ENCODE measurements around the gene GPER1. TPM values are rescaled to one million over a fixed set of nuclear protein-coding genes. Genes with fewer than 3 reads are reported as not detected.
"Not testable (repeated sequence)": the region's sequence is repeated elsewhere in the genome, so short reads cannot be mapped to it uniquely, and the experiment has no call there.

Gene GPER1
- total RNA-seq, 1 experiment from 2014 or later = 4.9 TPM

DNA sequence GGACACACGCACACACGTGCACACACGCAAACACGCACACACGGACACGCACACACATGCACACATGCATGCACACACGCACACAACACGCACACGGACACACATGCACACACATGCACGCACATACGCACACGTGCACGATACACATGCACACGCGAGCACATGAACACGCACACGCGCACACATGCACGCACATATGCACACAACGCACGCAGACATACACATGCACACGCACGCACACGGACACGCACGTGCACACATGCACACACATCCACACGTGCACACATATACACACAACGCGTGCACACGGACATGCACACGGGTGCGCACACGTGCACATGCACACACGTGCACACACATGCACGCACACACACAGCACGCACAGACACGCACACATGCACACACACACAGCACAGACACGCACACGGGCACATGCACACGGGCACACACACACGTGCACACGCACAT, 17.3 kb upstream of the GPER1 start:
- POLR2A ChIA-PET (ENCODE audit: unreplicated experiment) = no interaction called here

DNA sequence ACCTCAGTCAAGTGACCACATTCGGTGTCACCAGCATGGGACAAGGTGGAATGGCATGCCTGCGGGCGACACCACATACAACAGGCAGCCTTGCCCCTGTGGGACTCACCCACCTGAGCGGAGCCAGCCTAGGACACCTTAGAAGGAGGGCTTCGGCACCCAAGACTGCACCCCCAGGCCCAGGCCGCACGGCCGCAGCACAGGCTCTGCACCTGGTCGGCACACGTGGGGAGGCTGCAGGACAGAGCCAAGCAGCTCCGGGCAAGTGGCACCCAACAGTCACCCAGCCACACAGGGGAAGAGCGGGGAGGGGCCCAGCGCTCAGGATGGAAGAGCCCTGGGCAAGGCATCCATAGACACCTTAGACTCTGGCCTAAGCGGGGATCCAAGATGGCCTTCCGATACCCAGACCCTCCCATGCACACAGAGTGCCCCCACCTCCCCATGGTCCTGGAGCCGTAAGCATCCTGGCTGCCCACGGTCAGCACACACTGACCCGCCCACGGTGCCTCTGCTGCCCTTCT, 16.1 kb upstream of the GPER1 start:
- H3K36me3 ChIP-seq (ENCODE audit: low read depth, low read length) = no peaks in the 10 kb centered on the region
- no TSS peak for BruUV-seq (replicated peaks)
- H3K4me1 ChIP-seq (ENCODE audit: insufficient read depth, low read length) = no peaks in the 10 kb centered on the region
- H3K79me2 ChIP-seq (ENCODE audit: low read length) = no peaks in the 10 kb centered on the region
- intact Hi-C loops (cut with micrococcal nuclease) = no loop called here
- H3K27me3 ChIP-seq (ENCODE audit: low read length) = no peaks in the 10 kb centered on the region
- H3K9me2 ChIP-seq (replicated peaks; ENCODE audit: low read length) = no peaks in the 10 kb centered on the region
- H2AFZ ChIP-seq (ENCODE audit: low read length) = no peak overlapping the region
- H3K4me3 ChIP-seq (ENCODE audit: low read length) = no peak overlapping the region
- no peak for ATAC-seq
- no peak overlapping the region for H3K9ac ChIP-seq (ENCODE audit: low read length)
- no peak overlapping the region for H3K27ac ChIP-seq (ENCODE audit: low read length)
- no peak overlapping the region for H3K4me2 ChIP-seq (ENCODE audit: low read length)
- TF ChIP-seq, protein P1, sequence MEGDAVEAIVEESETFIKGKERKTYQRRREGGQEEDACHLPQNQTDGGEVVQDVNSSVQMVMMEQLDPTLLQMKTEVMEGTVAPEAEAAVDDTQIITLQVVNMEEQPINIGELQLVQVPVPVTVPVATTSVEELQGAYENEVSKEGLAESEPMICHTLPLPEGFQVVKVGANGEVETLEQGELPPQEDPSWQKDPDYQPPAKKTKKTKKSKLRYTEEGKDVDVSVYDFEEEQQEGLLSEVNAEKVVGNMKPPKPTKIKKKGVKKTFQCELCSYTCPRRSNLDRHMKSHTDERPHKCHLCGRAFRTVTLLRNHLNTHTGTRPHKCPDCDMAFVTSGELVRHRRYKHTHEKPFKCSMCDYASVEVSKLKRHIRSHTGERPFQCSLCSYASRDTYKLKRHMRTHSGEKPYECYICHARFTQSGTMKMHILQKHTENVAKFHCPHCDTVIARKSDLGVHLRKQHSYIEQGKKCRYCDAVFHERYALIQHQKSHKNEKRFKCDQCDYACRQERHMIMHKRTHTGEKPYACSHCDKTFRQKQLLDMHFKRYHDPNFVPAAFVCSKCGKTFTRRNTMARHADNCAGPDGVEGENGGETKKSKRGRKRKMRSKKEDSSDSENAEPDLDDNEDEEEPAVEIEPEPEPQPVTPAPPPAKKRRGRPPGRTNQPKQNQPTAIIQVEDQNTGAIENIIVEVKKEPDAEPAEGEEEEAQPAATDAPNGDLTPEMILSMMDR (conservative IDR thresholded peaks at IDR 0.05; ENCODE audit: low read depth, low read length) = no peak
- no peak for TF ChIP-seq EZH2 (IDR thresholded peaks at IDR 0.05; ENCODE audit: low read length, unreplicated experiment)
- no peak for TF ChIP-seq EZH2phosphoT487 (IDR thresholded peaks at IDR 0.05; ENCODE audit: borderline replicate concordance, low read length)
- no peak for DNase-seq
- ChIA-PET CTCF (no interaction called here), POLR2A (ENCODE audit: unreplicated experiment) (no interaction called here)
- H3F3A ChIP-seq (ENCODE audit: low read length, unreplicated experiment) = peaks cover 3% of the 10 kb centered on the region
- no peaks in the 10 kb centered on the region for H4K20me1 ChIP-seq (ENCODE audit: low read length)
- no peaks in the 10 kb centered on the region for H3K9me3 ChIP-seq (ENCODE audit: low read length)

More for the DNA sequence above, 17.3 kb upstream of the GPER1 start:
- no peaks in the 10 kb centered on the region for H3K36me3 ChIP-seq (ENCODE audit: low read depth, low read length)
- BruUV-seq (replicated peaks) = no TSS peak
- no peak overlapping the region for H3K4me3 ChIP-seq (ENCODE audit: low read length)
- no peak overlapping the region for H3K4me2 ChIP-seq (ENCODE audit: low read length)
- no peaks in the 10 kb centered on the region for H3K79me2 ChIP-seq (ENCODE audit: low read length)
- H4K20me1 ChIP-seq (ENCODE audit: low read length) = no peaks in the 10 kb centered on the region
- ATAC-seq = no peak
- CTCF ChIA-PET = no interaction called here
- no peaks in the 10 kb centered on the region for H3K27me3 ChIP-seq (ENCODE audit: low read length)
- H3K9me3 ChIP-seq (ENCODE audit: low read length) = no peaks in the 10 kb centered on the region
- H3K9ac ChIP-seq (ENCODE audit: low read length) = no peak overlapping the region
- no peak overlapping the region for H3K27ac ChIP-seq (ENCODE audit: low read length)
- peaks cover 3% of the 10 kb centered on the region for H3F3A ChIP-seq (ENCODE audit: low read length, unreplicated experiment)
- no peak for TF ChIP-seq EZH2 (IDR thresholded peaks at IDR 0.05; ENCODE audit: low read length, unreplicated experiment)
- TF ChIP-seq, protein P1 (conservative IDR thresholded peaks at IDR 0.05; ENCODE audit: low read depth, low read length) = no peak
- no peak for TF ChIP-seq EZH2phosphoT487 (IDR thresholded peaks at IDR 0.05; ENCODE audit: borderline replicate concordance, low read length)
- H2AFZ ChIP-seq (ENCODE audit: low read length) = no peak overlapping the region
- intact Hi-C loops (cut with micrococcal nuclease) = no loop called here
- no peak for DNase-seq
- H3K4me1 ChIP-seq (ENCODE audit: insufficient read depth, low read length) = no peaks in the 10 kb centered on the region
- H3K9me2 ChIP-seq (replicated peaks; ENCODE audit: low read length) = no peaks in the 10 kb centered on the region

DNA sequence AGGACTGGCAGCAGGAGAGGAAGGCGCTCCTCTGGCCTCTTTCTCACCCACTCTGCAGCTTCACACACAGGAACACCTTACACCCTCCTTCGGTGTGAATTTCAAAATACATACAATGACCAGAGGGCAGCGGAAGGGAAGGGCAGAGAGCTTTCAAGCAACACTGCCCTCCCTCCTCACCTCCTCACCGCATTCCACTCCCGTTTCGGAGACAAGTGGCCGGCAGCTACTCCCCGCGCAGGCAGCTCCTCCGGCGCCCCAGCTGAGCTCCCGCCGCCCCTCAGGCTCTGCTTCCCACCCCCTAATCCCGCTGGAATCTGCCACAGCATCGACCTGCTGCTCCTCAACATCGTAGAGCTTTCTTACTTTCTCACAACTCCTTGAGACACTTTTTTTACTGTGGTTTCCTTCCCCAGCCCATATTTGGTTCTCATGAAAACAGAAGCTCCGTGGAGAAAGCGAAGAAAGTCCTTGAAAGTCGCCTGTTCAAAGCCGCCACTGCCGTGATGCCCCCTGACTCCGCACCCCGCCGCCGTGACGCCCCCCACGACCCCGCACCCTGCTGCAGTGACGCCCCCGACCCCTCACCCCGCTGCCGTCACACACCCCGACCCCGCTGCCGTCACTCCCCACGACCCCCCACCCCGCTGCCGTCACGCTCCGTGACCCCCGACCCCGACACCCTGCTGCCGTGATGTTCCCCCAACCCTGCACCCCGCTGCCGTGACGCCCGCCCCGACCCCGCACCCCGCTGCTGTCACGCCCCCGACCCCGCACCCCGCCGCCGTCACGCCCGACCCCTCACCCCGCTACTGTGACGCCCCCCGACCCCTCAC, 14.6 kb upstream of the GPER1 start:
- no peaks in the 10 kb centered on the region for H3K27me3 ChIP-seq (ENCODE audit: low read length)
- no TSS peak for BruUV-seq (replicated peaks)
- TF ChIP-seq, protein P1 (conservative IDR thresholded peaks at IDR 0.05; ENCODE audit: low read depth, low read length) = no peak
- TF ChIP-seq EZH2phosphoT487 (IDR thresholded peaks at IDR 0.05; ENCODE audit: borderline replicate concordance, low read length) (no peak), EZH2 (IDR thresholded peaks at IDR 0.05; ENCODE audit: low read length, unreplicated experiment) (no peak)

DNA sequence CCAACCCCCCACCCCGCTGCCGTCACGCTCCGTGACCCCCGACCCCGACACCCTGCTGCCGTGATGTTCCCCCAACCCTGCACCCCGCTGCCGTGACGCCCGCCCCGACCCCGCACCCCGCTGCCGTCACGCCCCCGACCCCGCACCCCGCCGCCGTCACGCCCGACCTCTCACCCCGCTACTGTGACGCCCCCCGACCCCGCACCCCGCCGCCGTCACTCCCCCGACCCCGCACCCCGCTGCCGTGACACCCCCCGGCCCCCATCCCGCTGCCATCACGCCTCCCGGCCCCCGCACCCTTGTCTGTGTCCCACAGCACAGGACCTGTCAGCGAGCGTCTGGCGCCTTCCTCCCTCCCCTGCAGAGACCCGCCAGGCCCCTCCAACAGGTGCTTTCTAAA, 13.9 kb upstream of the GPER1 start:
- H3K27me3 ChIP-seq (ENCODE audit: low read length); BruUV-seq (replicated peaks); POLR2A ChIA-PET (ENCODE audit: unreplicated experiment): not testable (repeated sequence)

More for the DNA sequence above, 14.6 kb upstream of the GPER1 start:
- peaks cover 3% of the 10 kb centered on the region for H3F3A ChIP-seq (ENCODE audit: low read length, unreplicated experiment)
- H3K4me3 ChIP-seq (ENCODE audit: low read length) = no peak overlapping the region
- ChIA-PET POLR2A (ENCODE audit: unreplicated experiment) (no interaction called here), CTCF (interaction anchor here (0.9 kb wide), 1 partner anchor 13 kb away, joined by 3 read pairs; no protein-coding TSS in a partner anchor)
- H3K9me2 ChIP-seq (replicated peaks; ENCODE audit: low read length) = no peaks in the 10 kb centered on the region
- no peak overlapping the region for H3K27ac ChIP-seq (ENCODE audit: low read length)
- H3K36me3 ChIP-seq (ENCODE audit: low read depth, low read length) = no peaks in the 10 kb centered on the region
- no peak for DNase-seq
- H2AFZ ChIP-seq (ENCODE audit: low read length) = no peak overlapping the region
- H3K9me3 ChIP-seq (ENCODE audit: low read length) = no peaks in the 10 kb centered on the region
- H3K79me2 ChIP-seq (ENCODE audit: low read length) = no peaks in the 10 kb centered on the region
- H3K9ac ChIP-seq (ENCODE audit: low read length) = no peak overlapping the region
- H3K4me1 ChIP-seq (ENCODE audit: insufficient read depth, low read length) = no peaks in the 10 kb centered on the region
- no peak overlapping the region for H3K4me2 ChIP-seq (ENCODE audit: low read length)
- ATAC-seq = no peak
- no peaks in the 10 kb centered on the region for H4K20me1 ChIP-seq (ENCODE audit: low read length)
- intact Hi-C loops (cut with micrococcal nuclease) = no loop called here

More for the DNA sequence above, 13.9 kb upstream of the GPER1 start:
- DNase-seq; H4K20me1 ChIP-seq (ENCODE audit: low read length); H3K79me2 ChIP-seq (ENCODE audit: low read length); ATAC-seq; H3F3A ChIP-seq (ENCODE audit: low read length, unreplicated experiment); intact Hi-C loops (cut with micrococcal nuclease); H2AFZ ChIP-seq (ENCODE audit: low read length); H3K4me1 ChIP-seq (ENCODE audit: insufficient read depth, low read length); H3K4me2 ChIP-seq (ENCODE audit: low read length); H3K9me3 ChIP-seq (ENCODE audit: low read length); H3K4me3 ChIP-seq (ENCODE audit: low read length); H3K36me3 ChIP-seq (ENCODE audit: low read depth, low read length); H3K9me2 ChIP-seq (replicated peaks; ENCODE audit: low read length); CTCF ChIA-PET; H3K9ac ChIP-seq (ENCODE audit: low read length); H3K27ac ChIP-seq (ENCODE audit: low read length): not testable (repeated sequence)

Measured in PC-3 (cell line).